ENCODE measurements around the gene ADPRS.

DNA sequence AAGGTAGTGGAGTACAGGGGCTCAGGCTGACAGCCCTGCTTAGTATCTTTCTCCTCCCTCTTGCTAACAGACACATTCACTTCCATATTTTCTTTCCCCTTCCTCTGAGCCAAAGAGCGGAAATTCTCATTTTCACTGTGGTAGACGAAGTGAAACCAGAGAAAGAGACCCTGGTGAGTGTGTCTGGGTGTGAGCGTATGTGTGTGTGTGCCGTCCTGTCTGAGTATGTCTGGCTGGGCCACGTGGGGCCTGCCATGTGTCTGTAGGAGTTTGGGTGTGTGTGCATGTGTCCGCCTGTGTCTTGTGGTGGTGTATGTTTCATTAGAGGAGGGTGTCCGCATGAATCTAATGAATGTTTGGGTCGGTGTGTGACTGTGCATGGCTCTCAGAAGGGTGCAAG, 34.7 kb downstream of the ADPRS start:
- TF ChIP-seq EZH2phosphoT487 (IDR thresholded peaks at IDR 0.05; ENCODE audit: unreplicated experiment) (no peak), CREB1 (CRISPR knock-in tag; IDR thresholded peaks at IDR 0.05; ENCODE audit: low read depth) (no peak), JUNB (IDR thresholded peaks at IDR 0.05; ENCODE audit: unreplicated experiment) (no peak), EZH2 (IDR thresholded peaks at IDR 0.05; ENCODE audit: low read depth, unreplicated experiment) (no peak), CTCF (conservative IDR thresholded peaks at IDR 0.05; ENCODE audit: low read depth in 2 of 2) (no peak), ZNF331 (CRISPR knock-in tag; IDR thresholded peaks at IDR 0.05; ENCODE audit: low read depth) (no peak), POLR2AphosphoS5 (IDR thresholded peaks at IDR 0.05; ENCODE audit: low read depth) (no peak), REST (IDR thresholded peaks at IDR 0.05; ENCODE audit: unreplicated experiment) (no peak), ZNF114 (CRISPR knock-in tag; IDR thresholded peaks at IDR 0.05) (no peak)

Measured in GM23338 (cell line).